Pulmonary artery endothelial cell (primary cell): ENCODE measurements around the gene SLC35F1. TPM values are rescaled to one million over a fixed set of nuclear protein-coding genes. Genes with fewer than 3 reads are reported as not detected.
A peak's percentile ranks its signal among the peaks of the same experiment; 100 is the strongest.
"Not testable (repeated sequence)": the region's sequence is repeated elsewhere in the genome, so short reads cannot be mapped to it uniquely, and the experiment has no call there.

Experiments used
- DNase-seq: peaks from one replicate; pipeline ENCODE4 v3.0.0-alpha.2; 2011; ENCODE audit warnings: low read depth, low spot score
- total RNA-seq: library from RNA; depleted of rRNA; stranded (reverse); fragments of >200 nt; gene quantifications from 2 replicates; pipeline ENCODE4 v1.2.3, GENCODE V29; 2014

Gene SLC35F1
- total RNA-seq, 1 donor from 2014 or later, result not detected

- no peak for DNase-seq
Observed at GRCh38 chr6:117927866-117928265, 20.8 kb downstream of the SLC35F1 start.

- DNase-seq, result no peak
Observed at GRCh38 chr6:117928833-117929232, 21.8 kb downstream of the SLC35F1 start.

GRCh38 chr6:117929501-117929900, 22.4 kb downstream of the SLC35F1 start:
- no peak for DNase-seq

DNA sequence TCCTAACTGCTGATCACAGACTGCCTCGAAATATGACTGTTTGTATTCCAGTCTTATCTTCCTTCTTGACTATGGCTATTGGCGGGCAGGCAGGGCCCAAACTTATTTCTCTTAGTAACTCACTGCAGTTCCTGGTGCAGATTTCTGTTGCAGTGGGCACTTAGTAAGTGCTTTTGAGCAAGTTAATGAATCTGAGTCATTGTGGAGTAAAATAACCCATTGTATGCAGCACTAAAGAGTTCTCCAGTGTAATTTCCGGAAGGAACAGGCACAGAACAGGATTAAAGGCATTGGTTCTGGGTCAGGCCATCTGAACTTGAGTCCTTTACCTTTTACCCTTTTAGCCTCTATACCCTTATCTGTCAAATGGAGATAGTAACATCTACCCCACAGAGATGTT, 23.6 kb downstream of the SLC35F1 start:
- DNase-seq, result no peak

DNA sequence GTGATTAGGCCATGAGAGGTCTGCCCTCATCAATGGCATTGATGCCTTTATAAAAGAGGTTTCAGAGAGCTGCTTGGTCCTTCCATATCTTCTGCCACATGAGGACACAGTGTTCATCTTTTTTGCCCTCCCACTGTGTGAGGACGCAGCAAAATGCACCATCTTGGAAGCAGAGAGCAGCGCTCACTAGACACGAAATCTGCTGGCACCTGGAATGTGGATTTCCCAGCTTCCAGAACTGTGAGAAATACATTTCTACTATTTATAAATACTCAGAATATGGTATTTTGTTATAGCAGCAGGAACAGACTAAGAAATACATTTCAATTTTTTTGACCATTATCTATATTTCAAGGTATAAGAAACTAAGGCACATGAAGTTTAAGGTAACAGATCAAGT, 24.9 kb downstream of the SLC35F1 start:
- no peak for DNase-seq

GRCh38 chr6:117932676-117933075, 25.6 kb downstream of the SLC35F1 start:
- no peak for DNase-seq

GRCh38 chr6:117933471-117933870, 26.4 kb downstream of the SLC35F1 start:
- DNase-seq, result no peak

GRCh38 chr6:117938311-117938995, 31.4 kb downstream of the SLC35F1 start:
- no peak for DNase-seq

DNA sequence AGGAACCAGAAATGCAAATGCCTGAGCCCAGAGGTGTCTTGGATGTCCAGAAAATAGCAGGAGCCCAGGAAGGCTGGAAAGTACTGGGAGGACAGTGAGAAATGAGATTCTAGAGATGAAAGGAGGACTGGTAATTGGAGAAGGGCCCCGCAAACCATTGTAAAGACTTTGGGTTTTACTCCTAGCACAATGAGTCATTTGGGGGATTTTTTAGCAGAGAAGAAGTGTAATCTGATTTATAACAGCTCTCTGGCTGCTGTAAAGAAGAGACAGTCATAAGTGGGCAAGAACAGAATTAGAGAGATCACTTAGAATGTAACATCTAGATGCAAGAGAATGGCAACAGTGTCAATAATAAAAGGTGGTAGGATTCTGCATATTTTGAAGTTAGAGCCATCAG, 40.2 kb downstream of the SLC35F1 start:
- DNase-seq, result no peak

- no peak for DNase-seq
Observed at GRCh38 chr6:117951783-117952182, 44.7 kb downstream of the SLC35F1 start.

DNA sequence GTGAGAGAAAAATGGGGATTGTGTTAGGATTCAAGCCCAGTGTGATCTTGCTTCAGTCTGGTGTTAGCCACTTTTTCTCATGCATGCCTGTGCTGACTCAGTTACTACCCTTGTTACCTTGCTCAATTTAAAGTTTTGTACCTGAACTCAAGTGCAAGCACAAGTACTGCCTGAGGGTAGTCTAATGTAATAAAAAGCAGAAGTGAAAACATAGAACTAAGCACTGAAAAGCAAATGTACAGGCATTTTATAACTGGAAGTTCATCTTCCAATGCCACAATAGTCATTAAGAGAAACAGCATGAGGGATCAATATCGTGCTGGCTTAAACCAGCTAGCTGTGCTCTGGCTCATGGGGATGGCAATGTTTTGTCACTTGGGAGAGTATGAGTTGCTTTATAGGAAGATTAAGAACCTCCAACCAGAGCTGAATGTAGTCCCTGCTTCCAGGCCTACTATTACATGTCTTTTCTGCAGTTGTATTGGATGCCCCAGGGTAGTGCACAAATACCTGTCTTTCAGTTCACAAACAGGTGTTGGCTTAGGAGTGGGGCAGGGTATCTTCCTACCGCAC, 48.7 kb downstream of the SLC35F1 start:
- DNase-seq, result no peak

DNA sequence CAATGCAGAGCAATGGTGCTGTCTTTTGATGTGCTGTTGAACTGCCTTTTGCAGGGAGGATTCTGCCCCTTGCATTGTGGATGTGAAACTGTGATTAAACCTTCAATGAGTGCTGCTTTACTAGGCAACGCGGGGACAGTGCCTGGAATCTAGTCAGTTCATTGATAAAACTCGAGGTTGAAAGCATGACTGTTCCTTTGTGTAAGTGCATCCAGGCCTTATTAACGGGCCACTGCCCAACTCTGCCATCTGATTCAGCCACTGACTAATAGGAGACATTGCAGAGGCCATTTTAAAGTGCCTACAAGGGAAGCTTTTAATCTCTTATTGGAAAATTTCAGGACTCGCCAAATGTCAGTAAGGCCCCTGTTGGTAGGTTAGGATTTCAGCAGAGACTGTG, 49.3 kb downstream of the SLC35F1 start:
- no peak for DNase-seq

GRCh38 chr6:117958536-117958935, 51.5 kb downstream of the SLC35F1 start:
- DNase-seq, result no peak

DNA sequence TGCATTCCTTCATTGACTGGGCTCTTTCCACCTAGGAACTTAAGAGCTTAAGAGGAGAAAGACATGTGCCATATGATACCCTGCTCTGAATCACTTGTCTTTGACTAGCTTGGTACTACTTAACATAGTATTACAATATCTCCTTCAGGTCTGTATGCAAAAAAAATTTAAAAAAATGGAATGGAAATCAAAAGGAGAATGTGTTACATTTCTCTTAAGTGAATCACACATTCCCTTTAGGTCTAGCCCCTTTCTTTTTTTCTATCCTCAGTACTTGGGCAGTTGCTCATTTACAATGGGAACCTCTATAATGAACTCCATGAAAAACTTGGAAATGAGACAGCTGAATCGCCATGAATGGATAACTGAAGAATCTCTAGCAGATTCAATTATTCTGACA, 53.8 kb downstream of the SLC35F1 start:
- no peak for DNase-seq

DNA sequence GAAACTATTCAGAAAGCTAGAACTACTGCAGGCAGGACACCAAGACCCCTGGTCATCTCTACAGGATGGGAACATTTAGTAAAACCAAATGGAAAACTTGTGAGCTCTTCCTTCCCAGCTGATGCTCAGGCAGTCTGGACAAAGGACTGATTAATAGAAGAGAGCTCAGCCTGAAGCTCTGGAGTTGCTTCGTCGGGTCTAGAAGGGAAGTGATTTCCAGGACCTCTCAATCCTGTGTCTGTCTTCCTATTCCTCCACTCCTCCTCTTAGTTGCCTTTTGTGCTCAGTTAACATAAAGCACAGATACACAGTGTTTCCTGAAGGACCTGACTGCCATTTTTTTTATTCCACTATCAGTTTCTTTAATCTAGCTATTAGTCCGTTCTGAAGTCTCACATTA, 54.2 kb downstream of the SLC35F1 start:
- DNase-seq, result no peak

- not testable (repeated sequence) for DNase-seq
Observed at GRCh38 chr6:117965763-117966162, 58.7 kb downstream of the SLC35F1 start.

DNA sequence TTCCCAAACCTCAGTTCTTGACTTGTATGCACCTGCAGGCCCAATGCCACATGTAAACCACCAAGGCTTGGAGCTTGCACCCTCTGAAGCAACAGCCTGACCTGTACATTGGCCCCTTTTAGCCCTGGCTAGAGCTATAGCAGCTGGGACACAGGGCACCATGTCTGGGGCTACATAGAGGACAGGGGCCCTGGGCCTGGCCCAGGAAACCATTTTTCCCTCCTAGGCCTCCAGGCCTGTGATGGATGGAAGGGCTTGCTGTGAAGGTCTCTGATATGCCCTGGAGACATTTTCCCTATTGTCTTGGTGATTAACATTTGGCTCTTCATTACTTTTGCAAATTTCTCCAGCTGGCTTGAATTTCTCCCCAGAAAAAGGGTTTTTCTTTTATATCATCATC, 64.6 kb downstream of the SLC35F1 start:
- no peak for DNase-seq

DNA sequence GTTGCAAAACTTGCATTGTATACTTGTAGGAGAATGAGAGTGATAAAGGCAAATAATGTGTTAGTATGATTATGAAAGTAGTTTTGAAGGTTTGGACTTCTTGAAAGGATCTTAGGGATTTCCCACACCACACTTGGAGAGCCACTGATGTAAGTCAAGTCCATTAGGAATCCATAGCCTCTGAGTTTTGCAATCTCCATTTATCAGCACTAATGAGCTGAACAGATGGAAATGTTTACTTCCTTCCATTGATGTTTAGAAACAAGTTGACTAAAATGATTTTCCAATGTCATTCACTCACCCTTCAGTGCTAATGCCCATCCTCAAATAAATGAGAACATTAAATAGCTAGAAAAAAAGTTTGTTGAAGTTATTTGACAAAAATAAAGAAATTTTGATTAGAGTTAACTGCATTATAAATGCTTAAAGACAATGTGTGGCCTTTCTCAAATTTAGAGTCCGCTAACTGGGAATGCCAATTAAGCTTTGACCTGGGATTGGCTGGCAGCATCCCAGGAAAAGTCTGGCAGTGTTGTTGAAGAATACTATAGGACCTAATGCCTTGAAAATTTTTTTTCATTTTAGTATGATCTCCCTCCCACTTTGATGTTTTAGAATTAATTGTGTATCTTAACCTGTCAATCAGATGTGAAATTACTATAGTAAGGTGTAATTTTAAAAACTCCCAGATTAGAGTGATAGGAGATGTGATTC, 68.0 kb downstream of the SLC35F1 start:
- DNase-seq, result no peak

DNA sequence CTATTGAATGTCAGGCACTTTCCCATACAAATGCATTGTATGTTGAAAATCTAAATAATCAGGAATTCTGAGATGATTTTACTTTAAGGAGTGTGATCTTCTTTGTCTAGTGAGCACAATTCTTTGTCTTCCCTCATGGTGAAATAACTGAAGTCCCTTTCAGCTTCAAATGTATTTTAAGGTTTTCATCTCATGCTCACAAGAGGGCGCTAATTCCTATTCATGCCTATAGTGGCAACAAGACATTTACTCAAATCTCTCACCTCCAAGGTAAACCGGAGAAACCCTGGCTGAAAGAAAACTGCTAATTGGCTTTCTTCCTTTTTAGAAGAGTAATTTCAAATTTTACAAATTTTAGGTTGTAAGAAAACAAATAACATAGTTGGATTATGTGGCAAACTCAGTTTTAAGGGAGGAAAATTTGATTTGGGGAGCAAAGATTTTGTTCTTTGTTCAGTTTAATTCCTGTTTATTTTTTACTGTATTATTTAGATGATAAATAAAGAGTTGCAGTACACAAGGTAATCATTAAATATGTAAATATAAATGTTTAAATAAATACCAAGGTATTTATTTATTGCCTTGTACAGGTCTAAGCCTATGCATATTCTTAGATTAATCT, 69.1 kb downstream of the SLC35F1 start:
- peak; percentile 1 for DNase-seq

DNA sequence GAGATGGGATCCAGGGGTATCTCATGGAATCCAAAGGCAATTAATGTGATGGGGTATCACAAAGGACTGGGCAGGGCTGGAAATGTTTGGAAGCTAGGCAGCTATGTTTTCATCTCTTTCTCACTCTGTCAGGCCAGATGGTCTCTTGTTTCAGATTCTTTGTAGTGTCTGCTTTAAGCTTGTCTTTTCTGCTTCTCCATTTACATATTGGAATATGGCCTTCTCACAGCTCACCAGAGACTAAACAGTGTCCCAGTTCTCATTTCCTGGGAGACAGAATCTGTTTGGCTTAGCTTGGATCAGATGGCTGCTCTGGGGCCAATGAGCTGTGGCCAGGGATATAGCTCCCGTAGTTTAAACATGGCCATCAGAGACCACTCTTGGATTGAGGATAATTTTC, 78.9 kb downstream of the SLC35F1 start:
- DNase-seq, result no peak

DNA sequence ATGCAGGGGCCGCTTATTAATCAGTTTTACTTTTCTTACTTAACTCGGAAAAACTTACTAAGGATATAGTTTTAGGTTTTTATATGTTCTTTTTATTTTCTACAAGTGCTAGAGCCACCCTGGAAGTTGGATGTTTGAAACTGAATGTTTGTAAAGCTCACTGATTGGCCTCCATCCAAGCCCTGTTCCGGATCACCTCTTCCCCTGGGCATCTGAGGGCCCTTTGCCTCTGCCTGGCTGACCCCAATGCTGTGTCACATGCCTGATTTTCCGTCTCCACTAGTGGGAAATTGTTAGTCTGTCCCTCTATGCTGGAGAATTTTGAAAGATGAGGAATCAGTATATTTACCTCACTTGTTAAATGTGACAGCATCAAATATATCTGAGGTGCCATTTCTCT, 79.3 kb downstream of the SLC35F1 start:
- no peak for DNase-seq

DNA sequence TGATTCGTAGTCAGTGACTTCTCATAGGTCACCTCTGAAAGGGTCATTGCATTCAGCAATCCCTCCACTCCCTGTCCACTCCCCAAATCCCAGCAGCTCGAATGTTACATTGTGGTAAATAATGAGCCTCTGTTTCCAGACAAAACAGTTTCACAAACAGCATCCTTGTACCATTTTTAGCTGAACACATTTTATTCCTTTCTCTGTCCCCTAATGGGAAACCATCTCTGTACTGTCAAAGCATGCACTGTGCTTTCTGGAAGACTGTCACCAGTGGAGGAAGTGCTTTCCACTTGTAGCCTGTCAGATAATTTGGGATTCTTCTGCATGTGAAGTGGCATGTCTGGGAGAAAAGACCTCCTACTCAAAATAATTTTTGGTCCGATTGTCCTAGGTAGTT, 82.0 kb downstream of the SLC35F1 start:
- DNase-seq, result no peak
